Activated CD4-positive, alpha-beta T cell treated with anti-CD3 and anti-CD28 coated beads, Interleukin-10, Interleukin-2, amounts not matched to agents 100 ng/mL and 50 ng/mL, durations not matched to agents 16 hours and 8 hours (primary cell): ENCODE results near the gene ERC2.
"Not testable (repeated sequence)": the region's sequence is repeated elsewhere in the genome, so short reads cannot be mapped to it uniquely, and the experiment has no call there.

Experiments used
- DNase-seq: peaks from one replicate; pipeline ENCODE4 v3.0.0-alpha.2; 2020

Gene ERC2

DNA sequence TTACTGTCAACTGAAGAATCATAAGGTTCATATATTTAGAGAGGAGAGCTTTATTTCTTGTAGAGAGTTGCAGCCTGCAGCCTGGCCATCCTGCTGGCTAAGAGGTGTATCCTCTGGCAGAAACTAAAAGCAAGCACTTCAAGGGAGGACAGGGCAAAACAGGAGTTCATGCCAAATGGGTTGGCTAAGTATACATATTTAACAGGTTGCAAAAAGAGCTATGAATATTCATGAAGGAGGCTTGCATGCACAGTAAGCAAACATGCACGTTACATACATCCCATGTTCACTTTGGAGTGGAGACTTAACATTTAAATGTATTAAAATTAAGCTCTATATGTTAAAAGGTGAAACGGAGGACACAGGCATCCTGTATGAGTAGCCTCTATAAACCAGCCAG is 354.4 kb downstream of the ERC2 start:
- DNase-seq = no peak

GRCh38 chr3:56113231-56113630 is 355.0 kb downstream of the ERC2 start:
- DNase-seq = no peak

GRCh38 chr3:56111606-56112304 is 356.5 kb downstream of the ERC2 start:
- no peak for DNase-seq

GRCh38 chr3:56110886-56111285 is 357.4 kb downstream of the ERC2 start:
- DNase-seq = no peak

DNA sequence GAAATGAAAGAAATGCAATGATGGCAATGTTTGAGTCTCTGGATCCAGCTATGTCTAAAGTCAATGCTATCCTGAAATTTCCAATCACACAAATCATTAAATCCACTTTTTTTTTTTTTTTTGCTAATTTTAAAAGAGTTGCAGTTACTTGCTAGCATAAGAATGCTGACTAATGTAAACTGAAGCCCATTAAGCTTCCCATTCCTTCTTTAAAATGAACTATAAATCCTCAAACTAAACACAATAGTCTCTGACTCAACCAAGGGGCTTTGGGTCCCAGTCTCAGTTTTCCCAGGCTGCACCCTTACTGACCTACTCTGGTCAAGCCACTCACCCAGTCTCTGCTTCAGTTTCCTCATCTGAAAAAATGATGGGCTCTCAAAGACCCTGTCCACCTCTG is 361.1 kb downstream of the ERC2 start:
- DNase-seq = no peak

GRCh38 chr3:56102032-56102431 is 366.2 kb downstream of the ERC2 start:
- DNase-seq = no peak

GRCh38 chr3:56101576-56101975 is 366.7 kb downstream of the ERC2 start:
- DNase-seq = no peak

- no peak for DNase-seq
Observed at GRCh38 chr3:56096999-56097398, 371.3 kb downstream of the ERC2 start.

- no peak for DNase-seq
Observed at GRCh38 chr3:56094170-56094569, 374.1 kb downstream of the ERC2 start.

DNA sequence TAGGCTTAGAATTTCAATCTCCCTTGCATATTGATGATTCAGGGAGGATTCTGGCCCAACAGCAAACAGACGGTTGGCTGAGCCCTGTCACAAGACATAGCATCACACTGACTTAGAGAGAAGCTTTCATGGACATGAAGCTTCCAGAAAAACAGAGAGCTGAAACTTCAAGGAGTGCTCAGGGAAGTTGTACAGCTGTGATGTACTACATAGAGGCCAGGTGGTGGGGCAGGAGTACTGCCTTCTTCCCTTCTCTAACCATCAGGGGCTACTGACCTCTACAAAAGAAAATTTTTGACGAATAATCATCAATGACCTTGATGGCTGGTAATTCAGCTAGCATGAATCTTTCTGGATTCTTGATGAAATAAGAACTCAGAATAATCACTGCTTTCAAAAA is 378.5 kb downstream of the ERC2 start:
- DNase-seq = no peak

DNA sequence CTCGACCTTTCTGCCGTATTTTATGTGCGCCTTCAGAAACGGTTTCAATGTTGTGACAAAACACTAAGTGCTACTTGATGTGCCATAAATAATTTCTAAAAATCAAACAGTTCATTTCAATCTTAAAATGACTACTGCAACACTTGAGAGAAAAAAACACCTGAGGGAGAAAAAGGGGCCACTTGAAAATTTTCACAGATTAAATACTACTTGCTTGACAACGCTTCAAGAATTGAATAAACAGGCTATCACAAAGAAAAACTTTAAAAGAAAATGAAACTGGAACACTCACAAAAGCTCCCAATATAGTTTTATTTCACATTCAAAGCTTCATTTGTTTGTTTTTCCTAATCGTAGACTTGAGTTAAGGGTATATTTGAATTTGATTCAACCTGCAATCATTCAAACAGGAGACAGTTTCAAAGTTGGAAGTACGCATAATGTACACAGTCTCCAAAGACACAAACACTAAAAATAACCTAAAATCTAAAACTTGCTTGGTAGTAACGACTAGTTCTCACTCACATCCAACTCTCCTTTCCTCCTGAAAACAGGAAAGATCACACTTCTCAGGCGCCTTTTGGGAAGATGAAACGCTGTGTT is 380.7 kb downstream of the ERC2 start:
- DNase-seq = no peak

- DNase-seq = no peak
Observed at GRCh38 chr3:56086355-56086754, 381.9 kb downstream of the ERC2 start.

DNA sequence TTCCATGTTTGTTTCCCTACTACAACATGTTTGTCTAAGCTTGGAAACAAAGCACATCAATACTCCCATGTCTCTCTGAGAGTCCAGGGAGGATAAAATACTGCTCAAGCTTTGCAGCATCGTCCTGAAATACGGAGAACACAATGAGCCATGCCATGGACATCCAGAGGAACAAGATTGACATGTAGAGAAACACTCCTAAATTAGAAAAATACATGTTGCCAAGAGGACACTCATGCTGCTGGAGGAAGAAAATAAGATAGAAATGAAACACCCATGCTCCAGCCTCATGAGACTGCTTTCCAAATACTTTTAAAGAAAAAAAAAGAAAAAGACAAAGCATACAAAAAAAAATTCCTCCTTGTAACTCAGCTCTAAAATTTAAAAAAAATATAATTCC is 387.0 kb downstream of the ERC2 start:
- DNase-seq = no peak

- DNase-seq = no peak
Observed at GRCh38 chr3:56076746-56077145, 391.5 kb downstream of the ERC2 start.

GRCh38 chr3:56075089-56075488 is 393.2 kb downstream of the ERC2 start:
- DNase-seq = no peak

DNA sequence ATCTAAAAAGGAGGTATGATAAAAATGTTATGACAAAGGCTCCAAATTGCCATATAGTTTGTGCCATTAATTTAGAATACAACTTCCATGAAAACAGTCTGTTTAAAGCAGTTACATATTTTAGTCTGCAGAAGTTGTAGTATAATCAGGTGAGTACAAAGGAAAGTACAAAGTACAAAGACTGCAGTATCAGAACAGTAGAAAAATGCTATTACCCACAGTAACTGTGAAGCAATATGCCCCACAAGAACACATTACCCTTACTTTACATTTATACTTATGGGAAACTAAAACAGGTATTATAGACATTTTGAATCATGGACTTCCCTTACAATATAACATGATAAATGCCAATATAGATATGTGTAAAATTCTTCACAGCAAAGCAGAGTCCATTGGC is 398.5 kb downstream of the ERC2 start:
- DNase-seq = no peak

DNA sequence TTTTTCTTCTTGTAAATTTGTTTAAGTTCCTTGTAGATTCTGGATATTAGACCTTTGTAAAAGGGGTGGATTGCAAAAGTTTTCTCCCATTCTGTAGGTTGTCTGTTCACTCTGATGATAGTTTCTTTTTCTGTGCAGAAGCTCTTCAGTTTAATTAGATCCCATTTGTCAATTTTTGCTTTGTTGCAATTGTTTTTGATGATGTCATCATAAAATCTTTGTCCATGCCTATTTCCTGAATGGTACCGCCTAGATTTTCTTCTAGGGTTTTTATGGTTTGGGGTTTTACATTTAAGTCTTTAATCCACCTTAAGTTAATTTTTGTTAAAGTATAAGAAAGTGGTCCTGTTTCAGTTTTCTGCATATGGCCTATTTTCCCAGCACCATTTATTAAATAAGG is 401.9 kb downstream of the ERC2 start:
- DNase-seq = not testable (repeated sequence)

DNA sequence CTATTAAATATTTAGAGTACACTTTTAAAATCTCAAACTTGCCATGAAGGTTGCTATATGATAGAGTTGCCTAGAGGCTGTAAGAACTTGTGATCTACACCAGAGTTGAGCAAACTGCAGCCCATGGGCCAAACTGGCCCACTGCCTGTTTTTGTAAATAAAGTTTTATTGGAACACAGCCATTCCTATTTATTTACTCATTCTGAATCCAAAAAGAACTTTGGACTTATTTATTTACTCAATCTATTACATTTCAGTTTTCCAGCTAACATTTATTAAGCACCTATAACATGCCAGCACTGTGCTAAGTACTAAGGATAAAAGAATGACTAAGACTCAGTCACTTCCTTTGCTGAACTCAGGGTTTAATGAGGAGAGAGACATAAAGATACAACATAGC is 403.6 kb downstream of the ERC2 start:
- no peak for DNase-seq

- DNase-seq = no peak
Observed at GRCh38 chr3:56061279-56061626, 407.0 kb downstream of the ERC2 start.

DNA sequence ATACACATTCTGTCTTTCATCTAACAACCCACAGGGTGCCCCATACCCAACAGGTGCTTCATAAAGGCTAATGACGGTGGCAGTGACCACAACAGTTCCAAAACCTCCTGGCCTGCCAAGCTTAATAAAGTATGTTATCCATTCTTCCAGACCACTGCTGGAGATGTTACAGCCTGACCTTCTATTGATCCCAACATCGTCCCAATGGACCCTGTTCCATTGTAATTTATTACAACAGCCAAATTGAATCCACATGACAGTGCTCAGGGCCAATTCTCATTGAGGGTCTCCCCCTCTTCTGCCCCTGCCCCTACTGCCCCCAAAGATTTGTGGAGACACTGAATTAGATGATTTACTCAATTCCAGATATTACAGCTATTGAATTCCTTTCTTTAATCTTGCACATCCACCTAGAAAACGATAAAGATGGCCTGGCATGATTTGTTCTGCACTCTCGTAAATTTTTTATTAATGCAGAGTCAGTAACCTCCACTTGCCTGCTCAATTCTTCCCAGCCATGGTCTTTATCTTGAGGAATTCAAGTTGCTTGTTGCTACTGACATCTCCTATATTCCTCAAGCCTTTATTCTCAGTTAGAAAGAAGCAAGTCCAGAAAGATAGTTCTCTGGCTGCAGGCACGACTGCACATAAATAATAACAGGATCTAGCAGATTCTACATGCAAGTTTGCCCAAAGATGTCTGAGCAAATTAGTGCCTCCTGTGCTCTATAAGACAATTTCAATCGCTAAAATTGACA is 407.6 kb downstream of the ERC2 start:
- DNase-seq = no peak

DNA sequence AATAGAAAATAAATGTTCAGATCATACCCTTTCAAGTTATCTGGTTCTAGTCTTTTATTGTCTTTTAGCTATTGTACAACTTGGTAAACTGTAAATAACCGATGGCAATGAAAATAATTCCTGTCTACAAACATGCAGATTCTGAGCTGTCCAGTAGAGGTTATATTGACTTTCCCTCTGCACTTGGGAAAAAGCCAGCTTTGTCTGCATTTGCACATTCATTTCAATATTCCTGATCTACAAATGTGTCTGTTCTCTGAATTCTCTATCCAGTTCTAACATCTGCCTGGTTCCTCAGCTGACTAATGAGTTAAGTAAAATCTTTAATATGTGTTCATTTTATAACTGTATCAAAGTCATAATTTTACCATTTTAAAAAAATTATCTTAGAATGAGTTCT is 408.5 kb downstream of the ERC2 start:
- DNase-seq = no peak

GRCh38 chr3:56055951-56056350 is 412.3 kb downstream of the ERC2 start:
- DNase-seq = no peak

DNA sequence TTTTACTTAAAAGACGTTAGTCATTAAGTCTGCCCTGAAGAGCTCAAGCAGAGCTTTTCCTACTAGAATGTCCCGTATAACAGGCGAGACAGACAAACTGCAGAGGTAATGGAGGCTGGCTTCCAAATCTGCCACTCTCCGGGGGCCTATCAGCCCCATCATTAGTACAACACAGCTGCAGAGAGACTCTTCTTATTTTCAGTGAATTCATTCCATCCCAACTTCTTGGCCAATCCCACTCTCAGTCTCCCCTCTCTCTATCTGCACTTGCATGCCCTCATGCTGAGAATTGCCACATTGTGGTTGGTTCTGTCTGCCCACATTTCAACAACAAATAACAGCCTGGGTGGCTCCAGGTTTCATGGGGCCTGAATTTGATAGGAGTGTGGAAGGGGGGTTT is 412.7 kb downstream of the ERC2 start:
- DNase-seq = no peak

- no peak for DNase-seq
Observed at GRCh38 chr3:56054844-56055243, 413.4 kb downstream of the ERC2 start.

DNA sequence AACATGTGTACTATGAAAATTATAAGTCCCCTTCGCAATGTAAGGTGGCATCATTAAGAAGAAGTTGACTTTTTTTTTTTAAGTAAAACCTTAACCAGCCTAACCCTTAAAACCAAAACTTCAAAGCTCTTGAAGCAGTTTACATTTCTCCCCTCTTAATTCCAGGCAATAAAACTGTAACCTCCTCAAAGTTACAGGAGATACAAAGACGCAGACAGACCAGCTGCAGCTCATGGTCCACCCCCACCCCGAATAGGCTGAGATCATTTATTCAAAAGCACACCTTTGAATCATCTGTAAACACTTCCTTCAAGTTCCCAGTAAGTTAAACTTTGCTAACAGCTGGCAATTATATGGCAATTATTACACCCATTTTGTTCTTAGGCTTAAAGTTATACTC is 414.5 kb downstream of the ERC2 start:
- DNase-seq = no peak
